Vagina (tissue), 2 donors: Measurements from ENCODE around the gene TARS2.

Experiments
- CTCF ChIP-seq, 3 experiments: fragments of 450-650 bp in 2 of 3; fragments of 200-600 bp in 1 of 3; sonication (generic) in 1 of 3; IDR thresholded peaks; one replicate each; pipeline ENCODE4 v1.5.1; 2017 to 2019; ENCODE audit warnings: antibody characterized with exemption in 3 of 3, mild to moderate bottlenecking in 2 of 3, moderate library complexity in 2 of 3
- POLR2A ChIP-seq, 2 donors: fragments of 450-650 bp; IDR thresholded peaks; one replicate each; pipeline ENCODE4 v1.6.1; 2017; ENCODE audit warnings: antibody characterized with exemption in 2 of 2, mild to moderate bottlenecking in 2 of 2, moderate library complexity in 2 of 2

DNA sequence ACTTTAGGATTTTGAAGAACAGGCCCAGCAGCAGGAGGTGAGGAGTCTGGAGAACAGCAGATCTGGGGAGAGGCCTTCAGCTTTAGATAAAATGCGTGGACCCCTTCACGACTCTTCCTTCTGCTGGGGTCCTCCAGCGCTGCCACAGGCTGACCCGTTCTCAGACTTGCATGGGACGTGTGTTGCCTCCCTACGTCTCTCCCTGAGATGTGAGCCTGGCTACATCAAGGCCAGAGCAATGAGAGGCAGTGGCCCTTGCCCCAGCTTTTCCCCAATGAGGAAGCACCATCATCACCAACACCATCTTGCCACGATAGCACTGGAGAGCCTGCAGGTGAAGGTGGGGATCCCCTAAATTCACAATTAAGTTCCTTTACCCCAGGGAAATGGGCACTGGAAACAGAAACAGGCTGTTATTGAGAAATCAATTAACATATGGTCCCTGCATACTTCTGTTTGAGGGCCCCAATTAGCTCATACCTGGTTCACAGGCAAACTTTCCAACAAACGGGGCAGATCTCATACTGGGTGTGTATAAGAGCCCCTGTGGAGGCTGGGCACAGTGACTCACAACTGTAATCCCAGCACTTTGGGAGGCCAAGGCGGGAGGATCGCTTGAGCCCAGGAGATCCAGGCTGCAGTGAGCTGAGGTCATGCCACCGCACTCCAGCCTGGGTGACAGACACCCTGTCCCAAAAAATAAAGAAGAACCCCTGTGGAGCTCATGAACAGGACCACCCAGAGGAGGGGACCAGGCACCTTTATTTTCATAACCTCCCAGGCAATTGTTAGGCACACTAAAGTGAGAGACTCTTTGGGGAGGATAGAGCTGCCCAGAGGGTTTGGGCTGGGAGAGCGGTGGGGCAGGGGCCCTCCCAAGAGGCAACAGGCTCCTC lies 49.9 kb downstream of the TARS2 start:
- TF ChIP-seq CTCF (IDR thresholded peaks at IDR 0.05), result no peak
- no peak for TF ChIP-seq POLR2A (IDR thresholded peaks at IDR 0.05)
